ENCODE results near the gene SRPRB.

DNA sequence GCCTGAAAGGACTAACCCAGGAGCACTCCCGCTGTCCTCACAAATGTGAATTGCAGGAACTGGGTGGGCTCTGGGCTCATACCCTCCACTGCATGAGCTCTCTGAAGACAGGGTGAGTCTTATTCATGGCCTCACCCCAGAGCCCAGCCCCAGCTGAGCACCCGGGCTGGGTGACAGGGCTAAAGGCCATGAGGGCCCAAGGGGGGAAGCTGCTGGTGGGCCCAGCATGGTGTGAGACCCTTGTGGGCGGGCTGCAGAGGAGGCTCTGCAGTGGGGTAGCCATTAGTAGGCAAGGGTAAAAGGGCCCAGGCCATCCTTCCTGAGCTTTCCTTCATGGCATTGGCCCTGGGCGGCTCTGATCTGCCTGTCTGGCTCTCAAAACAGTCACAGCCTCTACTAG lies 30.3 kb downstream of the SRPRB start:
- TF ChIP-seq, protein P1, sequence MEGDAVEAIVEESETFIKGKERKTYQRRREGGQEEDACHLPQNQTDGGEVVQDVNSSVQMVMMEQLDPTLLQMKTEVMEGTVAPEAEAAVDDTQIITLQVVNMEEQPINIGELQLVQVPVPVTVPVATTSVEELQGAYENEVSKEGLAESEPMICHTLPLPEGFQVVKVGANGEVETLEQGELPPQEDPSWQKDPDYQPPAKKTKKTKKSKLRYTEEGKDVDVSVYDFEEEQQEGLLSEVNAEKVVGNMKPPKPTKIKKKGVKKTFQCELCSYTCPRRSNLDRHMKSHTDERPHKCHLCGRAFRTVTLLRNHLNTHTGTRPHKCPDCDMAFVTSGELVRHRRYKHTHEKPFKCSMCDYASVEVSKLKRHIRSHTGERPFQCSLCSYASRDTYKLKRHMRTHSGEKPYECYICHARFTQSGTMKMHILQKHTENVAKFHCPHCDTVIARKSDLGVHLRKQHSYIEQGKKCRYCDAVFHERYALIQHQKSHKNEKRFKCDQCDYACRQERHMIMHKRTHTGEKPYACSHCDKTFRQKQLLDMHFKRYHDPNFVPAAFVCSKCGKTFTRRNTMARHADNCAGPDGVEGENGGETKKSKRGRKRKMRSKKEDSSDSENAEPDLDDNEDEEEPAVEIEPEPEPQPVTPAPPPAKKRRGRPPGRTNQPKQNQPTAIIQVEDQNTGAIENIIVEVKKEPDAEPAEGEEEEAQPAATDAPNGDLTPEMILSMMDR (IDR thresholded peaks at IDR 0.05), result no peak
- TF ChIP-seq POLR2A (IDR thresholded peaks at IDR 0.05) (no peak), POLR2AphosphoS5 (IDR thresholded peaks at IDR 0.05) (no peak)
